K562 (cell line): ENCODE measurements around the gene PIP4K2C. TPM values are rescaled to one million over a fixed set of nuclear protein-coding genes. Genes with fewer than 3 reads are reported as not detected.

ENCODE experiments used
- ATAC-seq: fragments of 200-7000 bp; cut with Tn5 transposase; 3 replicates; pipeline ENCODE4 v1.9.1; 2020; ENCODE audit warnings: moderate library complexity
- BruUV-seq: library from RNA; stranded (reverse); fragments of 400-500 nt; replicated peaks from 2 replicates; lab custom pipeline; 2021; lab: Mats Ljungman, UMichigan
- CTCF ChIA-PET: fragments of 300-600 bp; formaldehyde crosslinking; extraction: SDS; loops from one replicate; lab custom pipeline; 2021; ENCODE audit warnings: low intra/inter-chr PET ratio; lab: Yijun Ruan, JAX
- POLR2A ChIA-PET: fragments of 300-600, 350-650 bp; sonication (Branson Sonifier 250); formaldehyde crosslinking; extraction: SDS; loops from one replicate; lab custom pipeline; 2021; ENCODE audit warnings: antibody characterized with exemption, inconsistent platforms; lab: Yijun Ruan, JAX
- DNase-seq, 4 experiments: peaks; one replicate each; pipeline versions ENCODE4 v3.0.0 to v3.0.0-alpha.2; 2011 to 2018; ENCODE audit warnings: low spot score in 3 of 4, mixed read lengths in 3 of 4; ENCODE audit errors: extremely low read depth in 1 of 4
- FAIRE-seq: peaks from 2 replicates; lab custom pipeline; 2011; peaks lifted over from hg19 to GRCh38; lab: Jason Lieb, UNC
- H2AFZ ChIP-seq: 2 replicates; pipeline ENCODE4 v1.6.0; 2011; ENCODE audit warnings: low read depth, low read length, control low read depth, inconsistent platforms
- H3K27ac ChIP-seq: fragments of 200-600 bp; 3 replicates; pipeline ENCODE4 v1.8.0; 2011; ENCODE audit warnings: low read depth, mild to moderate bottlenecking, control low read depth, inconsistent platforms, low read length, moderate library complexity, mixed read lengths; ENCODE audit errors: extremely low read depth
- H3K27me3 ChIP-seq, 2 experiments: fragments of 300-600 bp in 1 of 2; 2 replicates in 1 of 2; 3 replicates in 1 of 2; pipeline versions ENCODE4 v1.6.0 to v1.8.0; 2011; ENCODE audit warnings: inconsistent platforms in 2 of 2, low read length in 2 of 2, mild to moderate bottlenecking in 1 of 2, mixed read lengths in 1 of 2, moderate library complexity in 1 of 2; ENCODE audit not compliant: control insufficient read depth in 2 of 2, insufficient read depth in 2 of 2
- H3K36me3 ChIP-seq: fragments of 300-600 bp; 3 replicates; pipeline ENCODE4 v1.8.0; 2011; ENCODE audit warnings: mild to moderate bottlenecking, low read length, inconsistent platforms; ENCODE audit not compliant: control insufficient read depth, insufficient read depth
- H3K4me1 ChIP-seq, 2 experiments: fragments of 200-600 bp in 1 of 2; replicated peaks in 1 of 2; 2 replicates in 1 of 2; 3 replicates in 1 of 2; pipeline versions ENCODE4 v1.5.1 to v1.8.0; 2011; ENCODE audit warnings: inconsistent platforms in 2 of 2, low read length in 2 of 2, mild to moderate bottlenecking in 1 of 2, mixed read lengths in 1 of 2, moderate library complexity in 1 of 2; ENCODE audit not compliant: control insufficient read depth in 2 of 2, insufficient read depth in 2 of 2
- H3K4me2 ChIP-seq: 2 replicates; pipeline ENCODE4 v1.6.1; 2011; ENCODE audit warnings: low read length, control low read depth, inconsistent platforms, mixed read lengths; ENCODE audit not compliant: insufficient read depth
- H3K4me3 ChIP-seq: fragments of 200-600 bp; sonication (generic), shearing (Covaris generic); 2 replicates; pipeline ENCODE4 v1.5.1; 2016; ENCODE audit warnings: control low read depth, inconsistent platforms
- H3K79me2 ChIP-seq: fragments of 200-600 bp; 3 replicates; pipeline ENCODE4 v1.8.0; 2011; ENCODE audit warnings: low read length, inconsistent platforms; ENCODE audit not compliant: control insufficient read depth, insufficient read depth
- H3K9ac ChIP-seq, 2 experiments: 2 replicates each; pipeline versions ENCODE4 v1.6.0 to v1.6.1; 2011; ENCODE audit warnings: low read depth in 2 of 2, low read length in 2 of 2, control low read depth in 1 of 2, inconsistent platforms in 1 of 2, mild to moderate bottlenecking in 1 of 2, mixed read lengths in 1 of 2; ENCODE audit not compliant: insufficient read depth in 1 of 2
- H3K9me1 ChIP-seq: one replicate; pipeline ENCODE4 v1.6.0; 2011; ENCODE audit warnings: inconsistent platforms, mild to moderate bottlenecking, low read length, moderate library complexity; ENCODE audit not compliant: control insufficient read depth, insufficient read depth
- H3K9me3 ChIP-seq: replicated peaks from 2 replicates; pipeline ENCODE4 v1.5.1; 2011; ENCODE audit warnings: low read depth, low read length, inconsistent platforms; ENCODE audit not compliant: control insufficient read depth, insufficient read depth
- H4K20me1 ChIP-seq: replicated peaks from 2 replicates; pipeline ENCODE4 v1.6.1; 2011; ENCODE audit warnings: low read length, inconsistent platforms, mixed read lengths; ENCODE audit not compliant: control insufficient read depth, insufficient read depth
- ATF6 ChIP-seq: sonication (generic); formaldehyde crosslinking; IDR thresholded peaks from 2 replicates; pipeline ENCODE4 v1.4.0; 2020; ENCODE audit warnings: mild to moderate bottlenecking, missing genetic modification reagents
- DMBX1 ChIP-seq: fragments of 250-450 bp; sonication (Bioruptor Pico); IDR thresholded peaks from 2 replicates; pipeline ENCODE4 v1.8.0; 2022; ENCODE audit warnings: inconsistent platforms, mild to moderate bottlenecking, moderate library complexity, borderline replicate concordance
- ESRRA ChIP-seq: fragments of 450-650 bp; IDR thresholded peaks from 2 replicates; pipeline ENCODE4 v1.6.1; 2014; ENCODE audit warnings: low read depth, mild to moderate bottlenecking, moderate library complexity, borderline replicate concordance
- FOXO4 ChIP-seq: fragments of 450-650 bp; formaldehyde crosslinking; IDR thresholded peaks from 2 replicates; pipeline ENCODE4 v1.4.0; 2020; ENCODE audit warnings: mild to moderate bottlenecking, moderate library complexity
- GATAD2B ChIP-seq: fragments of 450-650 bp; IDR thresholded peaks from 2 replicates; pipeline ENCODE4 v1.6.1; 2017; ENCODE audit warnings: mild to moderate bottlenecking, borderline replicate concordance
- HMGXB4 ChIP-seq: sonication (generic); formaldehyde crosslinking; IDR thresholded peaks from 2 replicates; pipeline ENCODE4 v1.8.1; 2023; ENCODE audit warnings: mild to moderate bottlenecking, missing genetic modification reagents
- NBN ChIP-seq: fragments of 450-650 bp; IDR thresholded peaks from 2 replicates; pipeline ENCODE4 v1.6.1; 2016; ENCODE audit warnings: low read depth, mild to moderate bottlenecking
- TEAD2 ChIP-seq: fragments of 450-650 bp; IDR thresholded peaks from 2 replicates; pipeline ENCODE4 v1.6.1; 2016; ENCODE audit warnings: missing genetic modification characterization, control low read depth, missing compliant biosample characterization
- ZNF445 ChIP-seq: fragments of 250-450 bp; sonication (Bioruptor Pico); IDR thresholded peaks from 2 replicates; pipeline ENCODE4 v1.4.0; 2020; ENCODE audit warnings: low read depth, mild to moderate bottlenecking, moderate library complexity
- ZNF449 ChIP-seq: fragments of 250-450 bp; sonication (Bioruptor Pico); IDR thresholded peaks from 2 replicates; pipeline ENCODE4 v1.8.0; 2022; ENCODE audit warnings: moderate library complexity, mild to moderate bottlenecking, inconsistent platforms
- ZNF696 ChIP-seq: fragments of 250-450 bp; sonication (Bioruptor Pico); conservative IDR thresholded peaks from 2 replicates; pipeline ENCODE4 v1.4.0; 2020; ENCODE audit warnings: mild to moderate bottlenecking, moderate library complexity
- ZNF76 ChIP-seq: fragments of 250-450 bp; sonication (Bioruptor Pico); IDR thresholded peaks from 2 replicates; pipeline ENCODE4 v1.4.0; 2020; ENCODE audit warnings: mild to moderate bottlenecking, moderate library complexity, borderline replicate concordance
- ZNF764 ChIP-seq: fragments of 250-450 bp; sonication (Bioruptor Pico); IDR thresholded peaks from 2 replicates; pipeline ENCODE4 v1.4.0; 2020; ENCODE audit warnings: low read depth, mild to moderate bottlenecking, moderate library complexity
- WGBS: fragments of 100-300 bp; shearing (Covaris generic); methylation state at CpG from one replicate; pipeline ENCODE4 v1.1.6; 2016; ENCODE audit warnings: low coverage, mixed read lengths; ENCODE audit not compliant: insufficient coverage; ENCODE audit errors: missing lambda C conversion rate; 5-methylcytosine and 5-hydroxymethylcytosine counted together
- in situ Hi-C: fragments of 300-500 bp; cut with MboI; formaldehyde crosslinking; loops from 4 replicates; pipeline ENCODE4 v1.15.0; 2018; ENCODE audit warnings: inconsistent platforms, mixed read lengths
- intact Hi-C: fragments of 100-400 bp; cut with micrococcal nuclease; formaldehyde crosslinking; loops from 2 replicates; pipeline ENCODE4 v1.14.2; 2022
- polyA plus RNA-seq, 8 experiments: library from polyadenylated mRNA; depleted of rRNA in 4 of 8; stranded (reverse) in 5 of 8; unstranded in 3 of 8; fragments of >200 nt; fragmentation: Nextera tagmentation in 2 of 8; fragmentation: Illumina TruSeq in 1 of 8; extraction: Ambion mirVana in 2 of 8; extraction: Trizol in 1 of 8; gene quantifications; 2 replicates each; pipeline versions ENCODE4 v1.2.1 to v1.2.3, GENCODE V29; 2011 to 2014; ENCODE audit warnings: inconsistent platforms in 1 of 8, missing spikeins in 1 of 8
- total RNA-seq, 7 experiments: library from RNA; depleted of rRNA in 6 of 7; stranded (reverse); fragments of >200 nt in 6 of 7; fragmentation: Illumina TruSeq in 2 of 7; extraction: Trizol in 2 of 7; gene quantifications; 2 replicates each; pipeline versions ENCODE4 v1.2.1 to v1.2.3, GENCODE V29; 2011 to 2021; ENCODE audit warnings: low replicate concordance in 1 of 7

The PIP4K2C gene
- total and polyA plus RNA-seq, 9 of the 15 experiments (the other 6 are each of a cell fraction or from before 2014, with no cell fraction given): 9.0 to 41.4 (median 18.3) TPM

GRCh38 chr12:57576613-57577160 lies 14.3 kb upstream of the PIP4K2C start:
- Histone ChIP-seq H3K4me2 (no peak overlapping the region), H3K36me3 (peaks cover 85% of the 10 kb centered on the region), H3K27ac (no peak overlapping the region), H4K20me1 (no peaks in the 10 kb centered on the region), H3K27me3 (no peaks in the 10 kb centered on the region), H3K9ac (peak overlapping the region in 1 of 2 experiments; percentile 12; a peak in 1 of 4 replicates), H3K4me1 (no peaks in the 10 kb centered on the region), H3K4me3 (no peak overlapping the region), H3K79me2 (no peaks in the 10 kb centered on the region), H2AFZ (no peak overlapping the region), H3K9me3 (no peaks in the 10 kb centered on the region), H3K9me1 (peaks cover 7% of the 10 kb centered on the region)
- BruUV-seq: no TSS peak
- DNase-seq: no peak
- in situ Hi-C loops: no loop called here
- intact Hi-C loops: no loop called here
- WGBS: 72% methylated on average over 9 of the region's 9 CpGs
- ChIA-PET CTCF (no interaction called here), POLR2A (interaction anchor here (1.4 kb wide), 1 partner anchor 31 kb away, joined by 5 read pairs; no protein-coding TSS in a partner anchor)
- no peak for FAIRE-seq
- no peak for ATAC-seq
- no peak for TF ChIP-seq ESRRA
- TF ChIP-seq ZNF445: no peak
- no peak for TF ChIP-seq DMBX1
- no peak for TF ChIP-seq TEAD2 (tag)
- TF ChIP-seq ZNF764 (CRISPR knock-in tag): no peak
- no peak for TF ChIP-seq ZNF449
- TF ChIP-seq ZNF696: no peak
- TF ChIP-seq ZNF76: no peak
- TF ChIP-seq NBN: no peak
- no peak for TF ChIP-seq ATF6 (CRISPR knock-in tag)
- TF ChIP-seq GATAD2B: no peak
- no peak for TF ChIP-seq HMGXB4 (CRISPR knock-in tag)
- no peak for TF ChIP-seq FOXO4 (CRISPR knock-in tag)
